Measurements from ENCODE around the gene USP4.

The USP4 gene

GRCh38 chr3:49294343-49294742, 45.5 kb downstream of the USP4 start:
- no peak for DNase-seq

- no peak for DNase-seq
Measured at GRCh38 chr3:49283997-49284396, 55.9 kb downstream of the USP4 start.

GRCh38 chr3:49279376-49279775, 60.5 kb downstream of the USP4 start:
- no peak for DNase-seq

- DNase-seq, result no peak
Measured at GRCh38 chr3:49278548-49278947, 61.3 kb downstream of the USP4 start.

- no peak for DNase-seq
Measured at GRCh38 chr3:49277383-49277775, 62.5 kb downstream of the USP4 start.

GRCh38 chr3:49276475-49277382, 63.1 kb downstream of the USP4 start, which contains the start of gene C3orf62:
Gene C3orf62 (minus strand): TSS chr3:49277232. CDS start chr3:49276872, 360 bp downstream.
- DNase-seq, result peak; percentile 90

- no peak for DNase-seq
Measured at GRCh38 chr3:49273825-49274532, 65.9 kb downstream of the USP4 start.

- no peak for DNase-seq
Measured at GRCh38 chr3:49271047-49271446, 68.8 kb downstream of the USP4 start.

- DNase-seq, result no peak
Measured at GRCh38 chr3:49270156-49270500, 69.7 kb downstream of the USP4 start.

- DNase-seq, result no peak
Measured at GRCh38 chr3:49269443-49270155, 70.3 kb downstream of the USP4 start.

- DNase-seq, result no peak
Measured at GRCh38 chr3:49266410-49267095, 73.3 kb downstream of the USP4 start.

GRCh38 chr3:49265661-49266386, 74.0 kb downstream of the USP4 start:
- no peak for DNase-seq

- no peak for DNase-seq
Measured at GRCh38 chr3:49263159-49263889, 76.5 kb downstream of the USP4 start.

GRCh38 chr3:49260806-49261324, 79.0 kb downstream of the USP4 start:
- no peak for DNase-seq

- no peak for DNase-seq
Measured at GRCh38 chr3:49257187-49257586, 82.7 kb downstream of the USP4 start.

GRCh38 chr3:49255718-49256511, 83.9 kb downstream of the USP4 start:
- no peak for DNase-seq

- DNase-seq, result no peak
Measured at GRCh38 chr3:49255112-49255511, 84.7 kb downstream of the USP4 start.

GRCh38 chr3:49253512-49253911, 86.3 kb downstream of the USP4 start:
- DNase-seq, result no peak

GRCh38 chr3:49248840-49249227, 91.0 kb downstream of the USP4 start:
- no peak for DNase-seq

- DNase-seq, result no peak
Measured at GRCh38 chr3:49244581-49245205, 95.2 kb downstream of the USP4 start.
